Fibroblast of lung (primary cell): Measurements from ENCODE around the gene TERB1. TPM values are rescaled to one million over a fixed set of nuclear protein-coding genes. Genes with fewer than 3 reads are reported as not detected.

Experiments
- DNase-seq, 2 donors: peaks; one replicate each; pipeline versions ENCODE4 v3.0.0 to v3.0.0-alpha.2; 2010; ENCODE audit warnings: low read depth in 2 of 2
- H2AFZ ChIP-seq: 2 replicates; pipeline ENCODE4 v1.5.1; 2012; ENCODE audit warnings: low read length, control low read depth, inconsistent platforms
- H3K27ac ChIP-seq: 2 replicates; pipeline ENCODE4 v1.5.1; 2011; ENCODE audit warnings: low read length, control low read depth; ENCODE audit not compliant: insufficient read depth
- H3K27me3 ChIP-seq: 2 replicates; pipeline ENCODE4 v1.5.1; 2011; ENCODE audit warnings: mild to moderate bottlenecking, low read length; ENCODE audit not compliant: control insufficient read depth, insufficient read depth
- H3K36me3 ChIP-seq: 2 replicates; pipeline ENCODE4 v1.5.1; 2011; ENCODE audit warnings: low read length; ENCODE audit not compliant: control insufficient read depth, insufficient read depth
- H3K4me1 ChIP-seq: 2 replicates; pipeline ENCODE4 v1.5.1; 2011; ENCODE audit warnings: low read length; ENCODE audit not compliant: control insufficient read depth, insufficient read depth; ENCODE audit errors: extremely low read depth
- H3K4me2 ChIP-seq: 2 replicates; pipeline ENCODE4 v1.5.1; 2011; ENCODE audit warnings: low read length, control low read depth; ENCODE audit not compliant: insufficient read depth; ENCODE audit errors: extremely low read depth
- H3K4me3 ChIP-seq, 4 experiments: fragments of 200-600 bp in 1 of 4; sonication (generic) in 1 of 4; replicated peaks in 1 of 4; 2 replicates each; pipeline ENCODE4 v1.5.1; 2011 to 2016; ENCODE audit warnings: low read length in 4 of 4, low read depth in 3 of 4, mild to moderate bottlenecking in 3 of 4, control low read depth in 2 of 4, inconsistent platforms in 1 of 4, mixed read lengths in 1 of 4; ENCODE audit not compliant: insufficient read depth in 1 of 4; ENCODE audit errors: control extremely low read depth in 1 of 4
- H3K79me2 ChIP-seq: 2 replicates; pipeline ENCODE4 v1.5.1; 2012; ENCODE audit warnings: mild to moderate bottlenecking, low read length, inconsistent platforms; ENCODE audit not compliant: control insufficient read depth, insufficient read depth
- H3K9ac ChIP-seq: 2 replicates; pipeline ENCODE4 v1.5.1; 2011; ENCODE audit warnings: mild to moderate bottlenecking, low read length, control low read depth; ENCODE audit not compliant: insufficient read depth
- H3K9me3 ChIP-seq: 2 replicates; pipeline ENCODE4 v1.5.1; 2012; ENCODE audit warnings: low read depth, low read length; ENCODE audit not compliant: control insufficient read depth, insufficient read depth
- H4K20me1 ChIP-seq: 2 replicates; pipeline ENCODE4 v1.5.1; 2011; ENCODE audit warnings: low read length; ENCODE audit not compliant: control insufficient read depth, insufficient read depth; ENCODE audit errors: extremely low read depth
- EZH2 ChIP-seq: IDR thresholded peaks from 2 replicates; pipeline ENCODE4 v1.5.1; 2012; ENCODE audit warnings: low read length, control low read depth, mild to moderate bottlenecking; ENCODE audit errors: missing control alignments
- polyA plus RNA-seq, 2 donors: library from polyadenylated mRNA; depleted of rRNA in 1 of 2; stranded (reverse) in 1 of 2; unstranded in 1 of 2; fragments of >200 nt; gene quantifications; 2 replicates each; pipeline ENCODE4 v1.2.1, GENCODE V29; 2011 to 2012; ENCODE audit warnings: missing spikeins in 1 of 2
- total RNA-seq: library from RNA; depleted of rRNA; stranded (reverse); fragments of >200 nt; gene quantifications from 2 replicates; pipeline ENCODE4 v1.2.1, GENCODE V29; 2014
- TF ChIP-seq, protein P1 (sequence below), 2 donors: IDR thresholded peaks in 1 of 2; conservative IDR thresholded peaks in 1 of 2; 1 replicate in 1 of 2; 2 replicates in 1 of 2; pipeline ENCODE4 v1.5.1; 2011 to 2012; ENCODE audit warnings: low read length in 2 of 2, control low read depth in 1 of 2, inconsistent platforms in 1 of 2, low read depth in 1 of 2, mild to moderate bottlenecking in 1 of 2

TERB1 gene
- total and polyA plus RNA-seq, 2 donors (not counting 1 experiment from before 2014, with no cell fraction given), result 0.17 TPM; not detected in 1

DNA sequence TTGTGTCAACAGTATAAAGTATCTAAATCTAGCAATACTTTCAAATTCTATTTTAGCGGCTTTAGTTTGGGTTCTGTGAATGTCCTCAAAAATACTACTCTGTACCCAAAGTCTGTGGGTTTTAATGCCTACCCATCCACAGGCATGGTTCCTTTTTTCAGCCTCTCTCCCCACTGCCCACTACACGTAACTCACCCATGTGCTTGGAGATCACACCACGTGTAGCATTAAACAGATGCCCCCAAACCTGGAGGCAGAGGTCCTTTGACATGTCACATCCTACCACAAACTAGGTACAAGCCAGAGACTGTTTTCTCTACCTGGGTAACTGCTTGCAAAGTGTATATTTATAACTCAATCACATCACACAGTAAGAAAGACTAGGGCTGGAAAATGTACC lies 55.3 kb downstream of the TERB1 start:
- H3K27ac ChIP-seq, result no peak overlapping the region
- H3K4me2 ChIP-seq, result no peak overlapping the region
- H3K36me3 ChIP-seq, result peaks cover 6% of the 10 kb centered on the region
- no peaks in the 10 kb centered on the region for H3K9me3 ChIP-seq
- no peak overlapping the region for H2AFZ ChIP-seq
- H3K4me3 ChIP-seq, result no peak overlapping the region
- no peak for DNase-seq
- H3K4me1 ChIP-seq, result peaks cover 12% of the 10 kb centered on the region
- no peak overlapping the region for H3K9ac ChIP-seq
- no peak for TF ChIP-seq EZH2
- TF ChIP-seq, protein P1, sequence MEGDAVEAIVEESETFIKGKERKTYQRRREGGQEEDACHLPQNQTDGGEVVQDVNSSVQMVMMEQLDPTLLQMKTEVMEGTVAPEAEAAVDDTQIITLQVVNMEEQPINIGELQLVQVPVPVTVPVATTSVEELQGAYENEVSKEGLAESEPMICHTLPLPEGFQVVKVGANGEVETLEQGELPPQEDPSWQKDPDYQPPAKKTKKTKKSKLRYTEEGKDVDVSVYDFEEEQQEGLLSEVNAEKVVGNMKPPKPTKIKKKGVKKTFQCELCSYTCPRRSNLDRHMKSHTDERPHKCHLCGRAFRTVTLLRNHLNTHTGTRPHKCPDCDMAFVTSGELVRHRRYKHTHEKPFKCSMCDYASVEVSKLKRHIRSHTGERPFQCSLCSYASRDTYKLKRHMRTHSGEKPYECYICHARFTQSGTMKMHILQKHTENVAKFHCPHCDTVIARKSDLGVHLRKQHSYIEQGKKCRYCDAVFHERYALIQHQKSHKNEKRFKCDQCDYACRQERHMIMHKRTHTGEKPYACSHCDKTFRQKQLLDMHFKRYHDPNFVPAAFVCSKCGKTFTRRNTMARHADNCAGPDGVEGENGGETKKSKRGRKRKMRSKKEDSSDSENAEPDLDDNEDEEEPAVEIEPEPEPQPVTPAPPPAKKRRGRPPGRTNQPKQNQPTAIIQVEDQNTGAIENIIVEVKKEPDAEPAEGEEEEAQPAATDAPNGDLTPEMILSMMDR (conservative IDR thresholded peaks at IDR 0.05 in 1 of 2, IDR thresholded peaks at IDR 0.05 in 1 of 2; ENCODE audit: low read depth in 1 of 2, low read length in 2 of 2), result no peak
- H4K20me1 ChIP-seq, result no peaks in the 10 kb centered on the region
- peaks cover 68% of the 10 kb centered on the region for H3K79me2 ChIP-seq
- no peaks in the 10 kb centered on the region for H3K27me3 ChIP-seq

DNA sequence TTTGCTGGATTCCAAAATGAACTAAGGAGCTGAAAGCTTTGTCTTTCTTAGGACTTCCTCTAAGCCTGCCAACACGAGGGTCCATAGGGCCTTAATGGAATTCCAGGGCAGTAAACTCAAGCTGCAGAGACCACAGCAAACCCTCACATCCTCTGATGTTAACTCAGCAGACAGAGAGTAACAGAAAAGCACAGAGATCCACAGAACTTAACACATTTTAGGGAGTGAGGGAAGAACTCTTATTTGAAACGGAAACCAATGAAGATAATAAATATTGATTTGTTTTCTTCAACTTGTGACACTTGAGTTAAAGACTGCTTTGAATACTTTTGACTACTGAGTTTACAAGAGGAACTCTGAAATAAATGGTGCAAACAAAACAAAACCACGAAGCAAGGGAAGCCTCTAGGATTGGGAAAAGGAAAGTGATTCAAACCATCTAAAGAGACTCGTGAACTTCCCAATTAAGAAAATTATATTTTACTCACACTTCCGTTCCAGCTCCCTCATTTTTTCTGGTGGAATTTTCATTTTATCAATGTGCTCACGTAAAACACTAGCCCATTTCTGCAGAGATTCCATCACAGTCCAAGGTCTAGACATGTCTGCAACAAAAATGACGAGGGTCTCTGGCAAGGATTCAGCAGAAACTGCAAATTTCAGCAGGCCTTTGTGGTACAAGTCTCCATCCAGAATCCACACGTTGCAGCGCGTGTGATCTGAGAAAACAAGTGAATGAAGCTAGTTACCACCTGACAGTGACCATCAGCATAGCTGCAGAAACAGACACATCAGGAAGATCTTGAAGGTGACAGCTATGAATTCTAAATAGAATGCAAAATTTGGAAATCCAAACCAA lies 59.2 kb downstream of the TERB1 start:
- Histone ChIP-seq H3K9ac (no peak overlapping the region), H3K79me2 (peaks cover 60% of the 10 kb centered on the region)
- peak in 1 of 2 donors; percentile 72 for DNase-seq

More for the DNA sequence above, 59.2 kb downstream of the TERB1 start:
- Histone ChIP-seq H3K27ac (peak overlapping the region; percentile 44), H2AFZ (no peak overlapping the region), H3K4me1 (peaks cover 16% of the 10 kb centered on the region), H3K9me3 (no peaks in the 10 kb centered on the region), H3K4me2 (peak overlapping the region; percentile 3), H4K20me1 (no peaks in the 10 kb centered on the region), H3K36me3 (peaks cover 14% of the 10 kb centered on the region), H3K27me3 (no peaks in the 10 kb centered on the region), H3K4me3 (no peak overlapping the region)
- TF ChIP-seq, protein P1 (conservative IDR thresholded peaks at IDR 0.05 in 1 of 2, IDR thresholded peaks at IDR 0.05 in 1 of 2; ENCODE audit: low read depth in 1 of 2, low read length in 2 of 2), result no peak
- no peak for TF ChIP-seq EZH2
